Fibroblast of skin of right quadriceps (primary cell): ENCODE results near the gene DLAT.
"Not testable (repeated sequence)": the region's sequence is repeated elsewhere in the genome, so short reads cannot be mapped to it uniquely, and the experiment has no call there.

ENCODE experiments used
- DNase-seq: peaks from one replicate; pipeline ENCODE4 v3.0.0-alpha.2; 2013

DLAT gene

GRCh38 chr11:112005422-112006094, 19.6 kb upstream of the DLAT start:
- no peak for DNase-seq

- DNase-seq, result not testable (repeated sequence)
Observed at GRCh38 chr11:112006095-112006441, 19.1 kb upstream of the DLAT start.

DNA sequence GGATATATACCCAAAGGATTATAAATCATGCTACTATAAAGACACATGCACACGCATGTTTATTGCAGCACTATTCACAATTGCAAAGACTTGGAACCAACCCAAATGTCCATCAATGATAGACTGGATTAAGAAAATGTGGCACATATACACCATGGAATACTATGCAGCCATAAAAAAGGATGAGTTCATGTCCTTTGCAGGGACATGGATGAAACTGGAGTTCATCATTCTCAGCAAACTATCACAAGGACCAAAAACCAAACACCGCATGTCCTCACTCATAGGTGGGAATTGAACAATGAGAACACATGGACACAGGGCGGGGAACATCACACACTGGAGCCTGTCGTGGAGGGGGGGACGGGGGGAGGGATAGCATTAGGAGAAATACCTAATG, 13.8 kb upstream of the DLAT start:
- DNase-seq, result not testable (repeated sequence)

GRCh38 chr11:112012874-112013273, 12.3 kb upstream of the DLAT start:
- DNase-seq, result peak; percentile 53

- DNase-seq, result no peak
Observed at GRCh38 chr11:112013497-112014164, 11.6 kb upstream of the DLAT start.

DNA sequence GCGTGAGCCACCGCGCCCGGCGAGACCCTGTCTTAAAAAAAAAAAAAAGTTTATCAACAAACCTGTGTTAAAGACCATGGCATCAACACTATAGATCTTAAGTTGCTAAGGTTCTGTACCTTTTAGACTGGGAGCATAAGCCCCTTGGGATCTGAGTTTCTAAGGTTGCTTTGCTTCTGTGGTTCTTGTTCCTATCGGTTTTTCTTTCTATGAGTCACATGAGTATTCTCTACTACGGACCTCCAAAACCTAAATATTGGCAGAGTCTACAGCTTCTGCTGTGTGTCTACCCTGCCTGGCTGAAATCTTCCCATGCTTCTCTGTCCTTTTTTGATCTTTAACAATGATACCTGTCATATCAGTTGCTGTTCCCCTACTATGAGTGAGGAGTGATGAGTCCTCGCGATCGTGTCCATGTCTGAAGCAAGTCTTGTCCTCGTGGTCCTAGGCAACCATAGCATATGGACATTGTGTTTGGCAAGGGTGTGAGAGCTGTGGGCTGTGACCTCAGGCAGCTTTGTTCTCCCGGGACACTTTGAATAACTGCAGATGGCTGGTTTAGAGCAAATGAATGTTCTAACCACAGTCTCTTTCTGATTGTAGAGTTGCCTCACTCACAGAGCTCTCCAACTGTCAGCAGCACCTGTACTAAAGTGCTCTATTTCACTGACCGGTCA, 9.0 kb upstream of the DLAT start:
- peak; percentile 13 for DNase-seq

- peak; percentile 78 for DNase-seq
Observed at GRCh38 chr11:112016765-112017376, 8.3 kb upstream of the DLAT start.

- DNase-seq, result peak; percentile 11
Observed at GRCh38 chr11:112017538-112017937, 7.7 kb upstream of the DLAT start.

- no peak for DNase-seq
Observed at GRCh38 chr11:112019066-112019465, 6.1 kb upstream of the DLAT start.

GRCh38 chr11:112023104-112023503, 2.1 kb upstream of the DLAT start:
- DNase-seq, result no peak

GRCh38 chr11:112024178-112024772, 933 bp upstream of the DLAT start:
- no peak for DNase-seq

DNA sequence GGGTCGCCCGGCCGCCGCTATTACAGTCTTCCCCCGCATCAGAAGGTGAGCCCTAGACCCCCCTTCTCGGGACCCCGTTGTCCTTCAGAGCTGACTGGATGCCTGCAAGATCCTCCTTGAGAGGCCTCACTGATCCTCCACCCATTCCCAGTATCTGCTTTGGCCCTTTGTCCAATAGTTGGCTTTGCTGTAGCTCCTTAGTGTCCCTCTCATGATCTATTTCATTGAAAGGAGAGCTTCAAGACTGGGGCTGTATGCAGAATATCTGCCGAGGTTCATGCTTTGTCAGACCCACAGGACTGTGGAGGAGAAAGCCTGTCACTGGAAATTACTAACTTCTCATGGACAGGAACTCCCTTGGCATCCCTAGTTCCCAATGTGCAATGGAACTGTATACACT, 499 bp downstream of the DLAT start:
- peak; percentile 27 for DNase-seq

DNA sequence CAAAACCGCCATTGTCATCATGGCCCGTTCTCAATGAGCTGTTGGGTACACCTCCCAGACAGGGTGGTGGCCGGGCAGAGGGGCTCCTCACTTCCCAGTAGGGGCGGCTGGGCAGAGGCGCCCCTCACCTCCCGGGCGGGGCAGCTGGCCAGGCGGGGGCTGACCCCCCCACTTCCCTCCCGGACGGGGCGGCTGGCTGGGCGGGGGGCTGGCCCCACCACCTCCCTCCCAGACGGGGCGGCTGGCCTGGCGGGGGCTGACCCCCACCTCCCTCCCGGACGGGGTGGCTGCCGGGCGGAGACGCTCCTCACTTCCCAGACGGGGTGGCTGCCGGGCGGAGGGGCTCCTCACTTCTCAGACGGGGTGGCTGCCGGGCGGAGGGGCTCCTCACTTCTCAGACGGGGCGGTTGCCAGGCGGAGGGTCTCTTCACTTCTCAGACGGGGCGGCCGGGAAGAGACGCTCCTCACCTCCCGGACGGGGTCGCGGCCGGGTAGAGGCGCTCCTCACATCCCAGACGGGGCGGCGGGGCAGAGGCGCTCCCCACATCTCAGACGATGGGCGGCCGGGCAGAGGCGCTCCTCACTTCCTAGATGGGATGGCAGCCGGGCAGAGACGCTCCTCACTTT, 1.7 kb downstream of the DLAT start:
- DNase-seq, result not testable (repeated sequence)

DNA sequence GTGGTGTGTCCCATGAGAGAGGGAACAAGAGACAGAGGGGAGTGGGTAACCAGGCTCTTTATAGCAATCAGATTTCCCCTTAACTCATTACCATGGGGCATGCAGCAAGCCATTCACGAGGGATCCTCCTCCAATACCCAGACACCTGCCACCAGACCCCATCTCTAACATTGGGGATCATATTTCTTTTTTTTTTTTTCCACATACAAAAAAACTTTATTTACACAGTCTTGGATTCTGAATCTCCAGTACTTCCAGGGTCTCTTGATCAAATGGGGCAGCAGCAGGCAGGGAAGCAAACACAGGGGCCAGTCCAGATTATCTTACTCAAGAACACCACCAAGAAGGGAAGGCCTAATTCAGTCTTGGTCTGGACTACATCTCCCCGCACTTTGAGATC, 4.3 kb downstream of the DLAT start:
- DNase-seq, result no peak

- DNase-seq, result no peak
Observed at GRCh38 chr11:112033902-112034301, 8.7 kb downstream of the DLAT start.

GRCh38 chr11:112037527-112037926, 12.3 kb downstream of the DLAT start:
- DNase-seq, result no peak

DNA sequence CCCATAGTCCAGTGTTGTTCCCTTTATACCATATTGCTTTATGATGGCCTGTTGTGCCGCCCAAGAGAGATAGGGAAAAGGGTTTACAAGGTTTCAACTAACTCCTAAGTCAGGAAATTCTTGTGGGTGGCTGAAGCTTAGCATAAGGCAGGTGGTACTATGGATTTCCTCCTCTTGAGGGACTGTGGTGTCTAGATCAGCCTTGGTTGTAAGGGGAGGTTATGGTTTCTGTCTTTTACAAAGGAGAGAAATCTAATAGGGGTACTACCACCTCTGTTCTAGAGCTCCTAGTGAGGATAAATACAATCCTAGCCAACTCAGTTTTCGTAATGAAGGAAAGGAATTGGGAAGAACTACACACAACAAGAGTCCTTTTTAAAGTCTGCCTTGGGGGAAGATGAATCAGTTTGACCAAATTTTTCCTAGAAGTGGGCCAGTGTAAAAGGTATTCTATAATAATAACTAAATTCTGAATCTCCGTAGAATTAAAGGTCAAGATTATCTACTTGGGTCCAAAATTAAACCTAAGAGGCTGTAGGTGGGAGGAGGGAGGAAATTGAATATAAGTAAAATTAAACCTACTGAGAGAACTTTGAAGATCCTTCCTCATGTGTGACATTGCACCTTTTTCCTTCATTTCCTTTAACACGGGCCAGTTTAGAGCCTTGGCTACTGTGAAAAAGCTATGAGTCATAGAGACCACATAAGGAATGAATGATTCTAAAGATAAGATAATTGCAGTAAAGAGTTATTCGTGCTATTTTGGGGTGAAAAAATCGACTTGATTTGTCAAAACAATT, 17.2 kb downstream of the DLAT start:
- peak; percentile 41 for DNase-seq

DNA sequence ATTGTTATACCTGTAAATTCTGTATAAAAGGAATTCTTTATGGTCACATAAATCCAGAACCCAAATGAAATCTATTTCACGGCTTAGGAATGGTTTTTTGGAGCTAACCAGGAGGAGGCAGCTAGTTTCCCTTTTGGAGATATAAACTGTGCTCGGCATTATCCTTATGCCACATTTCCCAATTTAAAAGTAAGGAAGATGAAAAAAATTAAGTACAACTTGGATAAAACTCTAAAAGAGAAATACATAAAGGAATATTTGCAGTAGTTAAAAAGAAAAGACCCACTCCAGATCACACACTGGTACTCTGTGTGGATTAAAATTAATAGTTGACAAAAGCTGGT, 17.7 kb downstream of the DLAT start:
- no peak for DNase-seq

GRCh38 chr11:112044961-112045360, 19.8 kb downstream of the DLAT start:
- DNase-seq, result no peak

DNA sequence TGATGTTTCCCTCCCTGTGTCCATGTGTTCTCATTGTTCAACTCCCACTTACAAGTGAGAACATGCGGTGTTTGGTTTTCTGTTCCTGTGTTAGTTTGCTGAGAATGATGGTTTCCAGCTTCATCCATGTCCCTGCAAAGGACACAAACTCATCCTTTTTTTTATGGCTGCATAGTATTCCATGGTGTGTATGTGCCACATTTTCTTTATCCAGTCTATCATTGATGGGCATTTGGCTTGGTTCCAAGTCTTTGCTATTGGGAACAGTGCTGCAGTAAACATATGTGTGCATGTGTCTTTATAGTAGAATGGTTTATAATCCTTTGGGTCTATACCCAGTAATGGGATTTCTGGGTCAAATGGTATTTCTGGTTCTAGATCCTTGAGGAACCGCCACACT, 21.4 kb downstream of the DLAT start:
- DNase-seq, result not testable (repeated sequence)

DNA sequence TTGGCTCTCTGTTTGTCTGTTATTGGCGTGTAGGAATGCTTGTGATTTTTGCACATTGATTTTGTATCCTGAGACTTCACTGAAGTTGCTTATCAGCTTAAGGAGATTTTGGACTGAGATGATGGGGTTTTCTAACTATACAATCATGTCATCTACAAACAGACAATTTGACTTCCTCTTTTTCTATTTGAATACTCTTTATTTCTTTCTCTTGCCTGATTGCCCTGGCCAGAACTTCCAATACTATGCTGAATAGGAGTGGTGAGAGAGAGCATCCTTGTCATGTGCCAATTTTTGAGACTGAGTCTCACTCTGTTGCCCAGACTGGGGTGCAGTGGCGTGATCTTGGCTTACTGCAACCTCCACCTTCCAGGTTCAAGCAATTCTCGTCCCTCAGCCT, 23.0 kb downstream of the DLAT start:
- DNase-seq, result not testable (repeated sequence)

GRCh38 chr11:112049777-112050176, 24.6 kb downstream of the DLAT start:
- no peak for DNase-seq
